SK-N-SH treated with all-trans-retinoic acid at 6 μM for 48 hours (cell line): Measurements from ENCODE around the gene EMC10.

Experiments used
- ATAC-seq: fragments of 200-7000 bp; cut with Tn5 transposase; 3 replicates; pipeline ENCODE4 v1.9.1; 2020; ENCODE audit warnings: mild to moderate bottlenecking, moderate library complexity
- ARNTL ChIP-seq: fragments of 450-650 bp; formaldehyde crosslinking; IDR thresholded peaks from 2 replicates; pipeline ENCODE4 v1.5.0; 2020; ENCODE audit warnings: low read depth, mild to moderate bottlenecking, moderate library complexity, borderline replicate concordance
- BACH2 ChIP-seq: fragments of 250-450 bp; sonication (Bioruptor Pico); IDR thresholded peaks from 2 replicates; pipeline ENCODE4 v1.9.0; 2021; ENCODE audit warnings: mild to moderate bottlenecking, borderline replicate concordance
- ESRRG ChIP-seq: fragments of 250-450 bp; sonication (Bioruptor Pico); IDR thresholded peaks from 2 replicates; pipeline ENCODE4 v1.6.1; 2021; ENCODE audit warnings: mild to moderate bottlenecking
- GLIS3 ChIP-seq: fragments of 250-450 bp; sonication (Bioruptor Pico); IDR thresholded peaks from 2 replicates; pipeline ENCODE4 v1.5.0; 2020; ENCODE audit warnings: mild to moderate bottlenecking, moderate library complexity
- ISL1 ChIP-seq: fragments of 250-450 bp; sonication (Bioruptor Pico); IDR thresholded peaks from 2 replicates; pipeline ENCODE4 v2.1.2; 2022; ENCODE audit warnings: mild to moderate bottlenecking, moderate library complexity
- OSR1 ChIP-seq: fragments of 250-450 bp; sonication (Bioruptor Pico); IDR thresholded peaks from 2 replicates; pipeline ENCODE4 v1.8.0; 2022; ENCODE audit warnings: moderate library complexity, mild to moderate bottlenecking, inconsistent platforms
- PPARA ChIP-seq: fragments of 250-450 bp; sonication (Bioruptor Pico); IDR thresholded peaks from 2 replicates; pipeline ENCODE4 v1.5.0; 2020; ENCODE audit warnings: mild to moderate bottlenecking, borderline replicate concordance
- RARB ChIP-seq: fragments of 250-450 bp; sonication (Bioruptor Pico); IDR thresholded peaks from 2 replicates; pipeline ENCODE4 v1.8.0; 2021; ENCODE audit warnings: mild to moderate bottlenecking, moderate library complexity
- SNAI2 ChIP-seq: fragments of 250-450 bp; sonication (Bioruptor Pico); IDR thresholded peaks from 2 replicates; pipeline ENCODE4 v1.5.0; 2020; ENCODE audit warnings: mild to moderate bottlenecking, moderate library complexity
- ZC3H10 ChIP-seq: fragments of 250-450 bp; sonication (Bioruptor Pico); IDR thresholded peaks from 2 replicates; pipeline ENCODE4 v1.5.1; 2021; ENCODE audit warnings: mild to moderate bottlenecking, moderate library complexity
- ZFP3 ChIP-seq: fragments of 250-450 bp; sonication (Bioruptor Pico); IDR thresholded peaks from 2 replicates; pipeline ENCODE4 v1.5.0; 2020; ENCODE audit warnings: mild to moderate bottlenecking, moderate library complexity
- ZNF565 ChIP-seq: fragments of 450-650 bp; formaldehyde crosslinking; conservative IDR thresholded peaks from 2 replicates; pipeline ENCODE4 v1.5.0; 2020; ENCODE audit warnings: low read depth, mild to moderate bottlenecking, moderate library complexity
- ZNF70 ChIP-seq: fragments of 450-650 bp; formaldehyde crosslinking; IDR thresholded peaks from 2 replicates; pipeline ENCODE4 v1.5.0; 2020; ENCODE audit warnings: mild to moderate bottlenecking, moderate library complexity
- ZNF8 ChIP-seq: fragments of 450-650 bp; formaldehyde crosslinking; IDR thresholded peaks from 2 replicates; pipeline ENCODE4 v1.5.0; 2020; ENCODE audit warnings: mild to moderate bottlenecking, moderate library complexity
- TF ChIP-seq, protein P1 (sequence below): fragments of 250-450 bp; sonication (Bioruptor Pico); IDR thresholded peaks from 2 replicates; pipeline ENCODE4 v1.8.0; 2020; ENCODE audit warnings: mild to moderate bottlenecking, moderate library complexity, borderline replicate concordance
- TF ChIP-seq, protein P2 (sequence below): fragments of 250-450 bp; sonication (Bioruptor Pico); IDR thresholded peaks from 2 replicates; pipeline ENCODE4 v1.8.0; 2021; ENCODE audit warnings: low read depth, mild to moderate bottlenecking, moderate library complexity, borderline replicate concordance
- TF ChIP-seq, protein P3 (sequence below): fragments of 250-450 bp; sonication (Bioruptor Pico); IDR thresholded peaks from 2 replicates; pipeline ENCODE4 v1.5.1; 2021; ENCODE audit warnings: mild to moderate bottlenecking, moderate library complexity

Gene EMC10

DNA sequence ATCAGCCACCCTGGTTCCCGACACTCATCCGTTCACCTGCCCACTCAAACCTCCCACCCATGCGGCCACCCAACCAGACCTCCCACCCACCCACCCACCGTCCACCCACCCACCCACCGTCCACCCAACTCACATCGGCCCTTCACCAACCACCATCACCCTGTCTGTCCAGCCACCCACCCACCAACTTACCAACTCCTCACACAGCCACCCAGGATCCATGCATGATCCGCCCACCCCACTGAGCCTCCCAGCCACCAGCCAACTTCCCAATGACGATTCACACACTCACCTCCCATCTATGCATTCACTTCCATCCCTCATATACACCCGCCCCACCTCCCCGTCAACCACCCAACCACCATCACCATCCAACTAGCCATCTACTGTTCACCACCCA is 30.4 kb downstream of the EMC10 start:
- ATAC-seq, result no peak

DNA sequence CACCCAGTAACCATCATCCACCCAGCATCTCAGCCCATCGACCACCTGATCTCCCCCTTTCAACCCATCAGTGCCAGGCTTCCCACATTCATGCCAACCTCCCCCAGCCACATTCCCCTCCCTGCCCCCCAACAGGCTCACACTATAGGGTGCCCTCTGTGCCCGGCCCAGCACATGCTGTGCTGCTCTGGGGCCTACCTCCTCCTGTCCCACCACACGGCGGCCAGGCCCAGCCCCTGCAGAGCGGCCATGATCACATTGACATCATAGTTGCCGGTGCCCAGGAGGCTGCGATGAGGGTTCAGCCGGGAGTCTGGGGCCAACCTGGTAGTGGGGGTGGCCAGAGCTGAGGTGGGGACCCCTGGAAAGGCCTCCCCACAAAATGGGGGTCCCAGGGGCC is 31.1 kb downstream of the EMC10 start:
- no peak for TF ChIP-seq ZNF565 (CRISPR knock-in tag)
- TF ChIP-seq ARNTL (CRISPR knock-in tag), result no peak
- TF ChIP-seq ESRRG (CRISPR knock-in tag), result no peak
- TF ChIP-seq, protein P1, sequence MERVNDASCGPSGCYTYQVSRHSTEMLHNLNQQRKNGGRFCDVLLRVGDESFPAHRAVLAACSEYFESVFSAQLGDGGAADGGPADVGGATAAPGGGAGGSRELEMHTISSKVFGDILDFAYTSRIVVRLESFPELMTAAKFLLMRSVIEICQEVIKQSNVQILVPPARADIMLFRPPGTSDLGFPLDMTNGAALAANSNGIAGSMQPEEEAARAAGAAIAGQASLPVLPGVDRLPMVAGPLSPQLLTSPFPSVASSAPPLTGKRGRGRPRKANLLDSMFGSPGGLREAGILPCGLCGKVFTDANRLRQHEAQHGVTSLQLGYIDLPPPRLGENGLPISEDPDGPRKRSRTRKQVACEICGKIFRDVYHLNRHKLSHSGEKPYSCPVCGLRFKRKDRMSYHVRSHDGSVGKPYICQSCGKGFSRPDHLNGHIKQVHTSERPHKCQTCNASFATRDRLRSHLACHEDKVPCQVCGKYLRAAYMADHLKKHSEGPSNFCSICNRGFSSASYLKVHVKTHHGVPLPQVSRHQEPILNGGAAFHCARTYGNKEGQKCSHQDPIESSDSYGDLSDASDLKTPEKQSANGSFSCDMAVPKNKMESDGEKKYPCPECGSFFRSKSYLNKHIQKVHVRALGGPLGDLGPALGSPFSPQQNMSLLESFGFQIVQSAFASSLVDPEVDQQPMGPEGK, result no peak
- no peak for TF ChIP-seq ZNF8 (CRISPR knock-in tag)
- TF ChIP-seq ZNF70 (CRISPR knock-in tag), result no peak
- TF ChIP-seq, protein P2, sequence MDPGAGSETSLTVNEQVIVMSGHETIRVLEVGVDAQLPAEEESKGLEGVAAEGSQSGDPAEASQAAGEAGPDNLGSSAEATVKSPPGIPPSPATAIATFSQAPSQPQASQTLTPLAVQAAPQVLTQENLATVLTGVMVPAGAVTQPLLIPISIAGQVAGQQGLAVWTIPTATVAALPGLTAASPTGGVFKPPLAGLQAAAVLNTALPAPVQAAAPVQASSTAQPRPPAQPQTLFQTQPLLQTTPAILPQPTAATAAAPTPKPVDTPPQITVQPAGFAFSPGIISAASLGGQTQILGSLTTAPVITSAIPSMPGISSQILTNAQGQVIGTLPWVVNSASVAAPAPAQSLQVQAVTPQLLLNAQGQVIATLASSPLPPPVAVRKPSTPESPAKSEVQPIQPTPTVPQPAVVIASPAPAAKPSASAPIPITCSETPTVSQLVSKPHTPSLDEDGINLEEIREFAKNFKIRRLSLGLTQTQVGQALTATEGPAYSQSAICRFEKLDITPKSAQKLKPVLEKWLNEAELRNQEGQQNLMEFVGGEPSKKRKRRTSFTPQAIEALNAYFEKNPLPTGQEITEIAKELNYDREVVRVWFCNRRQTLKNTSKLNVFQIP (CRISPR knock-in tag), result no peak
- TF ChIP-seq ZC3H10 (CRISPR knock-in tag), result no peak
- no peak for TF ChIP-seq ISL1 (CRISPR knock-in tag)

More for the DNA sequence above, 30.4 kb downstream of the EMC10 start:
- TF ChIP-seq GLIS3 (CRISPR knock-in tag) (no peak), ARNTL (CRISPR knock-in tag) (no peak), BACH2 (CRISPR knock-in tag) (no peak), ZNF8 (CRISPR knock-in tag) (no peak), SNAI2 (no peak), ZC3H10 (CRISPR knock-in tag) (no peak), RARB (CRISPR knock-in tag) (no peak), PPARA (CRISPR knock-in tag) (no peak)
- TF ChIP-seq, protein P3, sequence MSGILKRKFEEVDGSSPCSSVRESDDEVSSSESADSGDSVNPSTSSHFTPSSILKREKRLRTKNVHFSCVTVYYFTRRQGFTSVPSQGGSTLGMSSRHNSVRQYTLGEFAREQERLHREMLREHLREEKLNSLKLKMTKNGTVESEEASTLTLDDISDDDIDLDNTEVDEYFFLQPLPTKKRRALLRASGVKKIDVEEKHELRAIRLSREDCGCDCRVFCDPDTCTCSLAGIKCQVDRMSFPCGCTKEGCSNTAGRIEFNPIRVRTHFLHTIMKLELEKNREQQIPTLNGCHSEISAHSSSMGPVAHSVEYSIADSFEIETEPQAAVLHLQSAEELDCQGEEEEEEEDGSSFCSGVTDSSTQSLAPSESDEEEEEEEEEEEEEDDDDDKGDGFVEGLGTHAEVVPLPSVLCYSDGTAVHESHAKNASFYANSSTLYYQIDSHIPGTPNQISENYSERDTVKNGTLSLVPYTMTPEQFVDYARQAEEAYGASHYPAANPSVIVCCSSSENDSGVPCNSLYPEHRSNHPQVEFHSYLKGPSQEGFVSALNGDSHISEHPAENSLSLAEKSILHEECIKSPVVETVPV, result no peak
- TF ChIP-seq, all 23 proteins: peak for 0

DNA sequence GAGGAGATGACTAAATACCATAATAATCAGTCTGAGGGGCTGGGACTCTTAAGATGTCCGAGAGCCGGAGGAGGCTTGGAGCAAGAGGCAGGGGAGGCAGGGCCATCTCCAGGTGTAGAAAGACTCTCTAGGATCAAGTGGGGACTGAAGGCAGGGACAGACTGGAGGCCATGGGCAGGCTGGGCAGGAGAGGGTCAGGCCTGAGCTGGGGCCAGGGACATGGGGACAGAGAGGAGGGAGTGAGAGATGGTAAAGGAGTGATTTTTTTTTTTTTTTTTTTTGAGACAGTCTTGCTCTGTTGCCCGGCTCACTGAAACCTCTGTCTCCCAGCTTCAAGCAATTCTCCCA is 32.5 kb downstream of the EMC10 start:
- no peak for ATAC-seq

More for the DNA sequence above, 31.1 kb downstream of the EMC10 start:
- no peak for ATAC-seq

More for the DNA sequence above, 32.5 kb downstream of the EMC10 start:
- TF ChIP-seq, protein P1, result no peak
- TF ChIP-seq ZNF70 (CRISPR knock-in tag) (no peak), PPARA (CRISPR knock-in tag) (no peak), OSR1 (CRISPR knock-in tag) (no peak), ZFP3 (CRISPR knock-in tag) (no peak)
- TF ChIP-seq, protein P3, result no peak
- TF ChIP-seq, protein P2 (CRISPR knock-in tag), result no peak
